Activated T-cell treated with anti-CD3 and anti-CD28 coated beads, Interleukin-2, amount 50 U/mL, for 24 hours (primary cell): ENCODE measurements around the gene KIN.
"Not testable (repeated sequence)": the region's sequence is repeated elsewhere in the genome, so short reads cannot be mapped to it uniquely, and the experiment has no call there.

ENCODE experiments used
- DNase-seq: peaks from one replicate; pipeline ENCODE4 v3.0.0-alpha.2; 2020
- H3K27ac Mint-ChIP-seq: 2 replicates; pipeline ENCODE4 v1.8.0; 2020; ENCODE audit warnings: mild to moderate bottlenecking, mixed read lengths
- H3K27me3 Mint-ChIP-seq: 2 replicates; pipeline ENCODE4 v1.8.0; 2020; ENCODE audit warnings: mixed read lengths
- H3K36me3 Mint-ChIP-seq: 2 replicates; pipeline ENCODE4 v1.8.0; 2020; ENCODE audit warnings: low read depth, mixed read lengths
- H3K4me1 Mint-ChIP-seq: 2 replicates; pipeline ENCODE4 v1.8.0; 2020; ENCODE audit warnings: low read depth, mixed read lengths
- H3K4me3 Mint-ChIP-seq: 2 replicates; pipeline ENCODE4 v1.8.0; 2020; ENCODE audit warnings: mild to moderate bottlenecking, moderate library complexity, mixed read lengths
- H3K9me3 Mint-ChIP-seq: 2 replicates; pipeline ENCODE4 v1.8.0; 2020; ENCODE audit warnings: mixed read lengths

Gene KIN

GRCh38 chr10:7787857-7788638, at the start of gene KIN, which contains the start of gene ATP5F1C:
Gene KIN (minus strand): TSS chr10:7787993. CDS start chr10:7787933, 60 bp downstream.
Gene ATP5F1C (plus strand): TSS chr10:7788177. CDS start chr10:7788208, 31 bp downstream.
- DNase-seq, result peak; percentile 98
- peaks cover 61% of the 10 kb centered on the region for H3K36me3 Mint-ChIP-seq
- peaks cover 55% of the 10 kb centered on the region for H3K4me1 Mint-ChIP-seq
- no peaks in the 10 kb centered on the region for H3K9me3 Mint-ChIP-seq
- no peak within 1 kb of the TSS for H3K4me3 Mint-ChIP-seq
- no peaks in the 10 kb centered on the region for H3K27me3 Mint-ChIP-seq
- H3K27ac Mint-ChIP-seq, result no peak within 1 kb of the TSS

GRCh38 chr10:7836571-7836970, 48.8 kb upstream of the KIN start:
- Mint-ChIP-seq H3K4me1 (peaks cover 39% of the 10 kb centered on the region), H3K36me3 (peaks cover 67% of the 10 kb centered on the region), H3K4me3 (no peak overlapping the region), H3K27ac (no peak overlapping the region), H3K9me3 (no peaks in the 10 kb centered on the region), H3K27me3 (no peaks in the 10 kb centered on the region)
- DNase-seq, result no peak

- Mint-ChIP-seq H3K27me3 (no peaks in the 10 kb centered on the region), H3K36me3 (peaks cover 64% of the 10 kb centered on the region), H3K9me3 (no peaks in the 10 kb centered on the region), H3K4me3 (no peak overlapping the region), H3K4me1 (peaks cover 49% of the 10 kb centered on the region), H3K27ac (no peak overlapping the region)
- no peak for DNase-seq
Observed at GRCh38 chr10:7834262-7834661, 46.5 kb upstream of the KIN start.

- H3K4me1 Mint-ChIP-seq, result peaks cover 55% of the 10 kb centered on the region
- no peak overlapping the region for H3K4me3 Mint-ChIP-seq
- peaks cover 64% of the 10 kb centered on the region for H3K36me3 Mint-ChIP-seq
- no peaks in the 10 kb centered on the region for H3K9me3 Mint-ChIP-seq
- H3K27ac Mint-ChIP-seq, result no peak overlapping the region
- no peak for DNase-seq
- no peaks in the 10 kb centered on the region for H3K27me3 Mint-ChIP-seq
Observed at GRCh38 chr10:7833210-7833609, 45.4 kb upstream of the KIN start.

GRCh38 chr10:7832060-7832459, 44.3 kb upstream of the KIN start:
- no peak overlapping the region for H3K4me3 Mint-ChIP-seq
- H3K27me3 Mint-ChIP-seq, result no peaks in the 10 kb centered on the region
- DNase-seq, result no peak
- peak overlapping the region; percentile 11 for H3K27ac Mint-ChIP-seq
- peaks cover 72% of the 10 kb centered on the region for H3K36me3 Mint-ChIP-seq
- H3K4me1 Mint-ChIP-seq, result peaks cover 59% of the 10 kb centered on the region
- H3K9me3 Mint-ChIP-seq, result no peaks in the 10 kb centered on the region

GRCh38 chr10:7829289-7829834, 41.6 kb upstream of the KIN start:
- no peak for DNase-seq
- Mint-ChIP-seq H3K9me3 (no peaks in the 10 kb centered on the region), H3K27ac (no peak overlapping the region), H3K36me3 (peaks cover 73% of the 10 kb centered on the region), H3K4me3 (no peak overlapping the region), H3K4me1 (peaks cover 61% of the 10 kb centered on the region), H3K27me3 (no peaks in the 10 kb centered on the region)

GRCh38 chr10:7826971-7827370, 39.2 kb upstream of the KIN start:
- Mint-ChIP-seq H3K27ac (peak overlapping the region; percentile 35), H3K27me3 (no peaks in the 10 kb centered on the region), H3K36me3 (peaks cover 70% of the 10 kb centered on the region), H3K4me1 (peaks cover 44% of the 10 kb centered on the region), H3K9me3 (no peaks in the 10 kb centered on the region), H3K4me3 (no peak overlapping the region)
- no peak for DNase-seq

- H3K27me3 Mint-ChIP-seq, result no peaks in the 10 kb centered on the region
- peaks cover 68% of the 10 kb centered on the region for H3K36me3 Mint-ChIP-seq
- H3K4me1 Mint-ChIP-seq, result peaks cover 54% of the 10 kb centered on the region
- H3K9me3 Mint-ChIP-seq, result no peaks in the 10 kb centered on the region
- no peak overlapping the region for H3K27ac Mint-ChIP-seq
- DNase-seq, result no peak
- H3K4me3 Mint-ChIP-seq, result no peak overlapping the region
Observed at GRCh38 chr10:7824251-7824650, 36.5 kb upstream of the KIN start.

GRCh38 chr10:7819121-7819460, 31.3 kb upstream of the KIN start:
- Mint-ChIP-seq H3K9me3 (no peaks in the 10 kb centered on the region), H3K27me3 (no peaks in the 10 kb centered on the region), H3K27ac (peak overlapping the region; percentile 92), H3K4me1 (peaks cover 33% of the 10 kb centered on the region), H3K4me3 (peak overlapping the region; percentile 91), H3K36me3 (peaks cover 39% of the 10 kb centered on the region)
- no peak for DNase-seq

- H3K27ac Mint-ChIP-seq, result peak within 1 kb of the TSS; percentile 92
- H3K9me3 Mint-ChIP-seq, result no peaks in the 10 kb centered on the region
- H3K4me3 Mint-ChIP-seq, result peak within 1 kb of the TSS; percentile 91
- peak; percentile 96 for DNase-seq
- peaks cover 33% of the 10 kb centered on the region for H3K4me1 Mint-ChIP-seq
- H3K36me3 Mint-ChIP-seq, result peaks cover 36% of the 10 kb centered on the region
- H3K27me3 Mint-ChIP-seq, result no peaks in the 10 kb centered on the region
Observed at GRCh38 chr10:7818295-7819120, 30.7 kb upstream of the KIN start, which contains the start of gene TAF3. Gene TAF3 (plus strand): TSS chr10:7818505. CDS start chr10:7818710, 205 bp downstream.

- Mint-ChIP-seq H3K36me3 (peaks cover 33% of the 10 kb centered on the region), H3K27ac (peak overlapping the region; percentile 92), H3K4me1 (peaks cover 33% of the 10 kb centered on the region), H3K4me3 (peak overlapping the region; percentile 91), H3K9me3 (no peaks in the 10 kb centered on the region), H3K27me3 (no peaks in the 10 kb centered on the region)
- no peak for DNase-seq
Observed at GRCh38 chr10:7817984-7818294, 30.1 kb upstream of the KIN start.

GRCh38 chr10:7817576-7817975, 29.8 kb upstream of the KIN start:
- peak overlapping the region; percentile 91 for H3K4me3 Mint-ChIP-seq
- no peak overlapping the region for H3K27ac Mint-ChIP-seq
- no peak for DNase-seq
- peaks cover 30% of the 10 kb centered on the region for H3K36me3 Mint-ChIP-seq
- no peaks in the 10 kb centered on the region for H3K9me3 Mint-ChIP-seq
- H3K27me3 Mint-ChIP-seq, result no peaks in the 10 kb centered on the region
- peaks cover 33% of the 10 kb centered on the region for H3K4me1 Mint-ChIP-seq

- H3K27ac Mint-ChIP-seq, result no peak overlapping the region
- H3K9me3 Mint-ChIP-seq, result no peaks in the 10 kb centered on the region
- peaks cover 14% of the 10 kb centered on the region for H3K36me3 Mint-ChIP-seq
- peaks cover 9% of the 10 kb centered on the region for H3K4me1 Mint-ChIP-seq
- no peak for DNase-seq
- H3K4me3 Mint-ChIP-seq, result no peak overlapping the region
- H3K27me3 Mint-ChIP-seq, result no peaks in the 10 kb centered on the region
Observed at GRCh38 chr10:7813481-7813880, 25.7 kb upstream of the KIN start.

GRCh38 chr10:7811743-7812142, 23.9 kb upstream of the KIN start:
- not testable (repeated sequence) for H3K27ac Mint-ChIP-seq, H3K4me3 Mint-ChIP-seq, DNase-seq, H3K4me1 Mint-ChIP-seq, H3K9me3 Mint-ChIP-seq, H3K27me3 Mint-ChIP-seq
- peaks cover 20% of the 10 kb centered on the region for H3K36me3 Mint-ChIP-seq

- no peaks in the 10 kb centered on the region for H3K4me1 Mint-ChIP-seq
- no peak for DNase-seq
Observed at GRCh38 chr10:7811000-7811399, 23.2 kb upstream of the KIN start.

More at GRCh38 chr10:7811000-7811399, 23.2 kb upstream of the KIN start:
- Mint-ChIP-seq H3K27me3 (no peaks in the 10 kb centered on the region), H3K27ac (no peak overlapping the region), H3K36me3 (peaks cover 27% of the 10 kb centered on the region), H3K9me3 (no peaks in the 10 kb centered on the region), H3K4me3 (no peak overlapping the region)
